ENCODE results near the gene GOLGA8B.
A peak's percentile ranks its signal among the peaks of the same experiment; 100 is the strongest.
"Not testable (repeated sequence)": the region's sequence is repeated elsewhere in the genome, so short reads cannot be mapped to it uniquely, and the experiment has no call there.

Gene GOLGA8B

GRCh38 chr15:34583399-34584329 lies at the start of gene GOLGA8B:
Gene GOLGA8B, minus strand, starts transcription at chr15:34583651. Its CDS starts 47,739 bp downstream, at chr15:34535912.
- DNase-seq (ENCODE audit: low spot score) = peak; percentile 31

GRCh38 chr15:34633165-34633564 lies 49.7 kb upstream of the GOLGA8B start:
- not testable (repeated sequence) for DNase-seq (ENCODE audit: low spot score)

- no peak for DNase-seq (ENCODE audit: low spot score)
Measured at GRCh38 chr15:34628577-34629152, 45.2 kb upstream of the GOLGA8B start.

GRCh38 chr15:34625007-34625406 lies 41.6 kb upstream of the GOLGA8B start:
- DNase-seq (ENCODE audit: low spot score) = no peak

GRCh38 chr15:34621675-34622074 lies 38.2 kb upstream of the GOLGA8B start:
- DNase-seq (ENCODE audit: low spot score) = peak; percentile 6

GRCh38 chr15:34620814-34621213 lies 37.4 kb upstream of the GOLGA8B start:
- DNase-seq (ENCODE audit: low spot score) = no peak

- DNase-seq (ENCODE audit: low spot score) = no peak
Measured at GRCh38 chr15:34620142-34620541, 36.7 kb upstream of the GOLGA8B start.

- no peak for DNase-seq (ENCODE audit: low spot score)
Measured at GRCh38 chr15:34619151-34619550, 35.7 kb upstream of the GOLGA8B start.

GRCh38 chr15:34618073-34618472 lies 34.6 kb upstream of the GOLGA8B start:
- no peak for DNase-seq (ENCODE audit: low spot score)

GRCh38 chr15:34616613-34617012 lies 33.2 kb upstream of the GOLGA8B start:
- DNase-seq (ENCODE audit: low spot score) = peak; percentile 8

- DNase-seq (ENCODE audit: low spot score) = no peak
Measured at GRCh38 chr15:34613997-34614396, 30.5 kb upstream of the GOLGA8B start.

GRCh38 chr15:34613301-34613700 lies 29.9 kb upstream of the GOLGA8B start:
- no peak for DNase-seq (ENCODE audit: low spot score)

- DNase-seq (ENCODE audit: low spot score) = no peak
Measured at GRCh38 chr15:34610354-34610753, 26.9 kb upstream of the GOLGA8B start.

GRCh38 chr15:34609102-34610057 lies 25.9 kb upstream of the GOLGA8B start:
- DNase-seq (ENCODE audit: low spot score) = no peak

- no peak for DNase-seq (ENCODE audit: low spot score)
Measured at GRCh38 chr15:34608517-34608916, 25.1 kb upstream of the GOLGA8B start.

GRCh38 chr15:34607832-34608231 lies 24.4 kb upstream of the GOLGA8B start:
- DNase-seq (ENCODE audit: low spot score) = no peak

GRCh38 chr15:34606545-34606944 lies 23.1 kb upstream of the GOLGA8B start:
- DNase-seq (ENCODE audit: low spot score) = no peak

GRCh38 chr15:34606131-34606530 lies 22.7 kb upstream of the GOLGA8B start:
- DNase-seq (ENCODE audit: low spot score) = no peak

- DNase-seq (ENCODE audit: low spot score) = no peak
Measured at GRCh38 chr15:34603095-34603494, 19.6 kb upstream of the GOLGA8B start.

- DNase-seq (ENCODE audit: low spot score) = no peak
Measured at GRCh38 chr15:34600923-34601322, 17.5 kb upstream of the GOLGA8B start.

- DNase-seq (ENCODE audit: low spot score) = no peak
Measured at GRCh38 chr15:34598799-34599585, 15.5 kb upstream of the GOLGA8B start.
